Vagina (tissue), 2 donors: ENCODE results near the gene DIAPH3. TPM values are rescaled to one million over a fixed set of nuclear protein-coding genes. Genes with fewer than 3 reads are reported as not detected.

Experiments used
- DNase-seq, 2 donors: peaks; one replicate each; pipeline ENCODE4 v3.0.0-alpha.2; 2017; ENCODE audit errors: extremely low spot score in 2 of 2
- H3K27ac ChIP-seq: fragments of 200-600 bp; sonication (generic); one replicate; pipeline ENCODE4 v1.5.1; 2019
- H3K27me3 ChIP-seq: fragments of 200-600 bp; sonication (generic); one replicate; pipeline ENCODE4 v1.5.1; 2019
- H3K36me3 ChIP-seq, 2 donors: fragments of 200-600 bp; sonication (generic); one replicate each; pipeline ENCODE4 v1.5.1; 2017 to 2019
- H3K4me1 ChIP-seq: fragments of 200-600 bp; sonication (generic); one replicate; pipeline ENCODE4 v1.5.1; 2019
- H3K4me3 ChIP-seq, 2 donors: fragments of 200-600 bp; sonication (generic); 1 replicate in 1 of 2; 2 replicates in 1 of 2; pipeline ENCODE4 v1.5.1; 2016 to 2019
- H3K9me3 ChIP-seq: fragments of 200-600 bp; sonication (generic); one replicate; pipeline ENCODE4 v1.5.1; 2019
- POLR2A ChIP-seq, 2 donors: fragments of 450-650 bp; IDR thresholded peaks; one replicate each; pipeline ENCODE4 v1.6.1; 2017; ENCODE audit warnings: antibody characterized with exemption in 2 of 2, mild to moderate bottlenecking in 2 of 2, moderate library complexity in 2 of 2
- POLR2AphosphoS5 ChIP-seq, 2 donors: sonication (generic); formaldehyde crosslinking; IDR thresholded peaks; one replicate each; pipeline ENCODE4 v1.9.0; 2017; ENCODE audit warnings: antibody characterized with exemption in 2 of 2, mild to moderate bottlenecking in 2 of 2, low read depth in 1 of 2; ENCODE audit not compliant: insufficient read depth in 1 of 2
- intact Hi-C: fragments of 100-400 bp; cut with DNase I; formaldehyde crosslinking; loops from one replicate; pipeline ENCODE4 v1.15.1; 2023
- total RNA-seq: library from RNA; depleted of rRNA; stranded (reverse); fragments of >200 nt; gene quantifications from one replicate; pipeline ENCODE4 v1.2.3, GENCODE V29; 2016
- TF ChIP-seq, protein P1 (sequence below), 3 experiments: fragments of 450-650 bp in 2 of 3; fragments of 200-600 bp in 1 of 3; sonication (generic) in 1 of 3; IDR thresholded peaks; one replicate each; pipeline ENCODE4 v1.5.1; 2017 to 2019; ENCODE audit warnings: antibody characterized with exemption in 3 of 3, mild to moderate bottlenecking in 2 of 3, moderate library complexity in 2 of 3

DIAPH3 gene
- total RNA-seq, 1 donor from 2014 or later = 1.2 TPM

DNA sequence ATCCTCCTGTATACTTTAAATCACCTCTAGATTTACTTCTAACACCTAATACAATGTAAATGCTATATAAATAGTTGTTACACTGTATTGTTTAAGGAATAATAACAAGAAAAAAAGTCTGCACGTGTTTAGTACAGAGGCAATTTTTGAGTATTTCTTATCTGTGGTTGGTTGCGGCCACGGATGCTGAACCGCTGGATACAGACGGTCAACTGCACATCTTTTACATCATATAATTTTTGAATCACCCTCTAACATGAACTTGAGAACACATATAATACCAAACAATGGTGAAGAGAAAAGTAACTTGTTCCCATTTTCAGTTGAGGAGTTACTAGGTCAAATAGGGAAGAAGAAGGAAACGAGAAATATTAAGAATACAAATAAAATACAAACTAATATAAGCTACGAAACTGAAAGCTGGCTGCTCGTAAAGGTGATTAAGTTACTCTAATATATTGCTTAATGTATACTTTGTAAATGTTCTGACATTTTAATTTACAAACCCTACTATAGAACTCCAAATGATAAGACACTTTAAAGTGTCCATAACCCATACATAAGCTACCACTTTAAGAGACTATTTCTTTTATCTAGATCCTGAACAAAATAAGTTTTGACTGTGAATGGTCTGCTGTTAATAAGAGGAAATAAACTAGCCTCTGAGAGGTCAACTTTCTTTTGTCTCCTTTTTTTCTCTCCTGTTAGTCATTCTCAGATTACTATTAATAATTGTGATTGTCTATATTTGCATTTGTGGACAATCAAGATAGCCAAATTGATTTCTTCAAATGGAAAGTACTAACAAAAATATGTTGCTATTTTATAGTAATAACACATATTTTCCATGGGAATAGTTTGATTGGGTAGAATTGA lies 457.4 kb downstream of the DIAPH3 start:
- no peak overlapping the region for H3K27ac ChIP-seq
- H3K27me3 ChIP-seq = no peaks in the 10 kb centered on the region
- TF ChIP-seq, protein P1, sequence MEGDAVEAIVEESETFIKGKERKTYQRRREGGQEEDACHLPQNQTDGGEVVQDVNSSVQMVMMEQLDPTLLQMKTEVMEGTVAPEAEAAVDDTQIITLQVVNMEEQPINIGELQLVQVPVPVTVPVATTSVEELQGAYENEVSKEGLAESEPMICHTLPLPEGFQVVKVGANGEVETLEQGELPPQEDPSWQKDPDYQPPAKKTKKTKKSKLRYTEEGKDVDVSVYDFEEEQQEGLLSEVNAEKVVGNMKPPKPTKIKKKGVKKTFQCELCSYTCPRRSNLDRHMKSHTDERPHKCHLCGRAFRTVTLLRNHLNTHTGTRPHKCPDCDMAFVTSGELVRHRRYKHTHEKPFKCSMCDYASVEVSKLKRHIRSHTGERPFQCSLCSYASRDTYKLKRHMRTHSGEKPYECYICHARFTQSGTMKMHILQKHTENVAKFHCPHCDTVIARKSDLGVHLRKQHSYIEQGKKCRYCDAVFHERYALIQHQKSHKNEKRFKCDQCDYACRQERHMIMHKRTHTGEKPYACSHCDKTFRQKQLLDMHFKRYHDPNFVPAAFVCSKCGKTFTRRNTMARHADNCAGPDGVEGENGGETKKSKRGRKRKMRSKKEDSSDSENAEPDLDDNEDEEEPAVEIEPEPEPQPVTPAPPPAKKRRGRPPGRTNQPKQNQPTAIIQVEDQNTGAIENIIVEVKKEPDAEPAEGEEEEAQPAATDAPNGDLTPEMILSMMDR (IDR thresholded peaks at IDR 0.05) = no peak
- TF ChIP-seq POLR2AphosphoS5 (IDR thresholded peaks at IDR 0.05; ENCODE audit: insufficient read depth in 1 of 2, low read depth in 1 of 2) (no peak), POLR2A (IDR thresholded peaks at IDR 0.05) (no peak)
- no peaks in the 10 kb centered on the region for H3K9me3 ChIP-seq
- no peaks in the 10 kb centered on the region for H3K36me3 ChIP-seq
- no peaks in the 10 kb centered on the region for H3K4me1 ChIP-seq
- intact Hi-C loops = loop anchor here (10.0 kb wide), 1 partner anchor 1312 kb away; no protein-coding TSS in a partner anchor
- DNase-seq = no peak
- no peak overlapping the region for H3K4me3 ChIP-seq

DNA sequence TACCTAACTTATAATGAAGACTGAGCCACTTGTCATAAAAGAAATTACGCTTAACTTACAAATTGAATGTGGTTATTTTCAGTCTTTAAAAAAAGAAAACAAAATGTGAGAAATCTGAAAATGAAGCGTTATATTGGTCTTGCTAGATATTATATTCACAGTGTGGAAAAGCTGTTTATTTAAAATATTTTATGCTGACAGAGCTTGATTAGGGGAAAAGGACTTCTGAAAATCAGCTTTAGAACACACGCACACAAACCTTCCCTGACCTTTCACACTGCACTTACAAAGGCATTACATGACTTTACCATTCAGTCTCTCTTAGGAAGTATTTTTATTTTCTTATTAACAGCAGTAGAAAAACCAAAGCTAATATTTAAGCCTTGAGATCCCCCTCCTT lies 461.5 kb downstream of the DIAPH3 start:
- H3K27ac ChIP-seq = no peak overlapping the region

DNA sequence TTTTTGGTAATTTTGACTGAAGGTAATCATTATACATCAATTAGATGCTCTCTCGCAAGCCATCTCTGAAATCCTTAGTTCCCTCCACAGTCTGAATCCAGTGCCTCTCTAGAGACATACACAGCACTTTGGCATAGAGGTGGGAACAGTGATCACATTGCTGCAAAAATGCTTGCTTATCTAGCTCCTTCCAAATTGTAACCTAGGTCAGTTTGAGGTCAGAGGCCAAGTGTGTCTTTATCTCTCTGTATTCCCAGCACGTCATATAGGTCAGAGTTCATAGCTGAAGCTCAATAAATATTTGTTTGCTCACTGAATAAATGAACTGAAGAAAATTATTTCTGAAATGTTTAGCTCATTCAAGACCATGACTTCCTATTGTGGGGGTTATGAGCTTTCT lies 462.5 kb downstream of the DIAPH3 start:
- Histone ChIP-seq H3K9me3 (no peaks in the 10 kb centered on the region), H3K27ac (no peak overlapping the region), H3K36me3 (no peaks in the 10 kb centered on the region), H3K4me3 (no peak overlapping the region), H3K4me1 (no peaks in the 10 kb centered on the region), H3K27me3 (no peaks in the 10 kb centered on the region)
- TF ChIP-seq POLR2AphosphoS5 (IDR thresholded peaks at IDR 0.05; ENCODE audit: insufficient read depth in 1 of 2, low read depth in 1 of 2) = no peak
- TF ChIP-seq POLR2A (IDR thresholded peaks at IDR 0.05) = no peak
- TF ChIP-seq, protein P1 (IDR thresholded peaks at IDR 0.05) = no peak
- intact Hi-C loops = loop anchor here (10.0 kb wide), 1 partner anchor 1306 kb away; no protein-coding TSS in a partner anchor
- DNase-seq = no peak

More for the DNA sequence above, 461.5 kb downstream of the DIAPH3 start:
- Histone ChIP-seq H3K27me3 (no peaks in the 10 kb centered on the region), H3K4me3 (no peak overlapping the region), H3K4me1 (no peaks in the 10 kb centered on the region), H3K36me3 (no peaks in the 10 kb centered on the region), H3K9me3 (no peaks in the 10 kb centered on the region)
- intact Hi-C loops = loop anchor here (10.0 kb wide), 1 partner anchor 1307 kb away; no protein-coding TSS in a partner anchor
- DNase-seq = no peak
- TF ChIP-seq POLR2AphosphoS5 (IDR thresholded peaks at IDR 0.05; ENCODE audit: insufficient read depth in 1 of 2, low read depth in 1 of 2) = no peak
- TF ChIP-seq, protein P1 (IDR thresholded peaks at IDR 0.05) = no peak
- TF ChIP-seq POLR2A (IDR thresholded peaks at IDR 0.05) = no peak

DNA sequence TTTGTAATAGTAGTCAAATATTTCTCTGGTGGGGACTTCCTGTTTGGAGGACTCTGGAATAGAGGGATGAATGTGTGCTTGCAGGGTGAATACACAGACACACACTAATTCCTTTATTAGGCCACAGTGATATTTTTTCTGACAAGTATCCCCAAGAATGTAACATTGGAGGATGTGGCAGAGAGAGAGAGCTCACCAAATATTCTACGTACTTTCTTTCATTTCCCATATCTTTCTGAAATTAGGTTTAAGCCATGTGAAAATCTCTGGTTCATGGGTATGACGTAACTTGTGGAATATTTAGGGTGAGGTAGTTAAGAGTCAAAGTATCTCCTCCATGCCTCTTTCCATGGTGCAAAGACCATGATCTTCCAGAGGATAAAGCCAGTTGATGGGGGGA lies 463.4 kb downstream of the DIAPH3 start:
- no peaks in the 10 kb centered on the region for H3K36me3 ChIP-seq
- no peaks in the 10 kb centered on the region for H3K4me1 ChIP-seq
- TF ChIP-seq POLR2A (IDR thresholded peaks at IDR 0.05) (no peak), POLR2AphosphoS5 (IDR thresholded peaks at IDR 0.05; ENCODE audit: insufficient read depth in 1 of 2, low read depth in 1 of 2) (no peak)
- TF ChIP-seq, protein P1 (IDR thresholded peaks at IDR 0.05) = no peak
- DNase-seq = no peak
- no peaks in the 10 kb centered on the region for H3K27me3 ChIP-seq
- intact Hi-C loops = loop anchor here (10.0 kb wide), 1 partner anchor 1305 kb away; no protein-coding TSS in a partner anchor
- H3K27ac ChIP-seq = no peak overlapping the region
- no peaks in the 10 kb centered on the region for H3K9me3 ChIP-seq
- H3K4me3 ChIP-seq = no peak overlapping the region

DNA sequence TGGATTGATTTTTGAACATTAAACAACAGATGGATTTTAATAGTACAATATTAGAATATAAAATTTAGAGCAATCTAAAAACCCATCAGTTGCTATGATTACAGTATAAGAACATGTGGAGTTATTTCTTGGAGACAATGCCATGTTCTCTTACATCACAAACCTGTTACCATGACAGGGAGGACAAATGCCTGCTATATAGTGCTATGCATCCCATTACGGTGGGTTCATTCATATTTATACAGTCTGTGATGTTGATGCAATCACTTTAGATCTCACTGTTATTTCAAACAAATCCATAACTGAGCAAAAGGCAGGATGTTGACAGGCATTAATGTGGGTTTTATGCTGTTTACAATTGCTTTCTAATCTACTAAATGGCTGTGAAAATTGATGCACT lies 467.5 kb downstream of the DIAPH3 start:
- no peaks in the 10 kb centered on the region for H3K9me3 ChIP-seq
- no peaks in the 10 kb centered on the region for H3K4me1 ChIP-seq
- intact Hi-C loops = no loop called here
- no peaks in the 10 kb centered on the region for H3K36me3 ChIP-seq
- H3K27ac ChIP-seq = no peak overlapping the region
- DNase-seq = no peak
- TF ChIP-seq, protein P1 (IDR thresholded peaks at IDR 0.05) = no peak
- TF ChIP-seq POLR2AphosphoS5 (IDR thresholded peaks at IDR 0.05; ENCODE audit: insufficient read depth in 1 of 2, low read depth in 1 of 2) (no peak), POLR2A (IDR thresholded peaks at IDR 0.05) (no peak)
- H3K4me3 ChIP-seq = no peak overlapping the region
- no peaks in the 10 kb centered on the region for H3K27me3 ChIP-seq
